OCI-LY1 (cell line): Measurements from ENCODE around the gene SLC6A19.

ENCODE experiments used
- H2AFZ ChIP-seq: fragments of 200-600 bp; sonication (generic), shearing (Covaris generic); 2 replicates; pipeline ENCODE4 v1.6.0; 2014; ENCODE audit warnings: antibody characterized with exemption, mild to moderate bottlenecking, low read length
- H3F3A ChIP-seq: fragments of 200-600 bp; sonication (generic), shearing (Covaris generic); 2 replicates; pipeline ENCODE4 v1.6.0; 2014; ENCODE audit warnings: mild to moderate bottlenecking, antibody characterized with exemption, low read length, moderate library complexity; ENCODE audit not compliant: insufficient read depth
- H3K27ac ChIP-seq: fragments of 200-600 bp; sonication (generic); 2 replicates; pipeline ENCODE4 v1.5.1; 2014; ENCODE audit warnings: low read length, mixed run types, mild to moderate bottlenecking, low read depth; ENCODE audit not compliant: poor library complexity, severe bottlenecking
- H3K27me3 ChIP-seq: fragments of 200-600 bp; sonication (generic); 2 replicates; pipeline ENCODE4 v1.6.0; 2014; ENCODE audit warnings: antibody characterized with exemption, mild to moderate bottlenecking, low read length, moderate library complexity; ENCODE audit not compliant: insufficient read depth
- H3K36me3 ChIP-seq: fragments of 200-600 bp; sonication (generic); 2 replicates; pipeline ENCODE4 v1.6.1; 2014; ENCODE audit warnings: mild to moderate bottlenecking, antibody characterized with exemption, low read length, moderate library complexity, mixed read lengths; ENCODE audit not compliant: insufficient read depth
- H3K4me1 ChIP-seq: fragments of 200-600 bp; sonication (generic); 2 replicates; pipeline ENCODE4 v1.5.1; 2014; ENCODE audit warnings: mild to moderate bottlenecking, low read length, moderate library complexity; ENCODE audit not compliant: insufficient read depth, severe bottlenecking
- H3K4me2 ChIP-seq: fragments of 200-600 bp; sonication (generic), shearing (Covaris generic); 2 replicates; pipeline ENCODE4 v1.6.1; 2014; ENCODE audit warnings: low read length
- H3K4me3 ChIP-seq: fragments of 200-600 bp; sonication (generic); 2 replicates; pipeline ENCODE4 v1.5.1; 2014; ENCODE audit warnings: low read length, low read depth, mild to moderate bottlenecking, mixed read lengths; ENCODE audit not compliant: poor library complexity, severe bottlenecking
- H3K79me2 ChIP-seq: fragments of 200-600 bp; shearing (Covaris generic); 2 replicates; pipeline ENCODE4 v1.6.1; 2016; ENCODE audit warnings: mixed run types, low read length, mixed read lengths; ENCODE audit not compliant: insufficient read depth
- H3K9ac ChIP-seq: fragments of 200-600 bp; sonication (generic), shearing (Covaris generic); 2 replicates; pipeline ENCODE4 v1.6.1; 2014; ENCODE audit warnings: mild to moderate bottlenecking, low read length, mixed read lengths
- H3K9me2 ChIP-seq: fragments of 200-600 bp; sonication (generic), shearing (Covaris generic); 2 replicates; pipeline ENCODE4 v1.6.1; 2014; ENCODE audit warnings: low read depth, mild to moderate bottlenecking, low read length, mixed read lengths
- H3K9me3 ChIP-seq: fragments of 200-600 bp; shearing (Covaris generic); 2 replicates; pipeline ENCODE4 v1.6.1; 2014; ENCODE audit warnings: low read length, mixed read lengths
- H4K20me1 ChIP-seq: fragments of 200-600 bp; sonication (generic), shearing (Covaris generic); 2 replicates; pipeline ENCODE4 v1.6.0; 2016; ENCODE audit warnings: mild to moderate bottlenecking, low read length; ENCODE audit not compliant: insufficient read depth
- EZH2 ChIP-seq: fragments of 200-600 bp; sonication (generic), shearing (Covaris generic); IDR thresholded peaks from 2 replicates; pipeline ENCODE4 v1.8.0; 2017; ENCODE audit warnings: borderline replicate concordance, mixed run types, mild to moderate bottlenecking, antibody characterized with exemption, low read length, moderate library complexity, mixed read lengths
- TF ChIP-seq, protein P1 (sequence below): fragments of 200-600 bp; sonication (generic), shearing (Covaris generic); IDR thresholded peaks from 2 replicates; pipeline ENCODE4 v1.5.1; 2017; ENCODE audit warnings: mild to moderate bottlenecking, antibody characterized with exemption, low read length, moderate library complexity, mixed read lengths

Gene SLC6A19

DNA sequence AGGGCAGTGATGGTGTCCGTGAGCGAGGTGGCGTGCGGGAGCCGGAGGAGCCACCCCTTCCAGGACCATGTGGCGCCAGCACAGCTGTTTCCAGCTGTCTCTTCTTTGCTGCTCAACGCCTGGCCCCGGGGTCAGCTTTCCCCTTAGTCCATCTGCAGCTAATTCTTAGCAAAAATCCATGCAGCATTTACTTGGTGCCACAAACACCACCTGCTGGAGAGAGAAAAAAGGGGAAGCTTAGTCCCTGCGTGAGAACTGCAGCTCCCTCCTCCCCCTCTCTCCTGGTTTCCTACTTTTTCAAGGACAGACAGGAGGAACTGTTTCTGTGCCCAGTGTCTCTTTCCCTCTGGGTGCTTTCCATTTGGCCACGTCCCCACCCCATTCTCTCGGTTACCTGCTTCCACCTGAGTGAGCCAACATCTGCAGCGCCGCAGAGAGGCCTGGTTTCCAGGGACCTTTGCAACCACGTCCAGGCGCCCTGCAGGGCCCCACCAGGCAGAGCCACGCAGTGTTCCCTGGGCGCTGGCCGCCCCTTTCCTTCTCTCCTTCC lies 3.4 kb downstream of the SLC6A19 start:
- peaks cover 8% of the 10 kb centered on the region for H3K27me3 ChIP-seq
- TF ChIP-seq EZH2, result no peak
- TF ChIP-seq, protein P1, sequence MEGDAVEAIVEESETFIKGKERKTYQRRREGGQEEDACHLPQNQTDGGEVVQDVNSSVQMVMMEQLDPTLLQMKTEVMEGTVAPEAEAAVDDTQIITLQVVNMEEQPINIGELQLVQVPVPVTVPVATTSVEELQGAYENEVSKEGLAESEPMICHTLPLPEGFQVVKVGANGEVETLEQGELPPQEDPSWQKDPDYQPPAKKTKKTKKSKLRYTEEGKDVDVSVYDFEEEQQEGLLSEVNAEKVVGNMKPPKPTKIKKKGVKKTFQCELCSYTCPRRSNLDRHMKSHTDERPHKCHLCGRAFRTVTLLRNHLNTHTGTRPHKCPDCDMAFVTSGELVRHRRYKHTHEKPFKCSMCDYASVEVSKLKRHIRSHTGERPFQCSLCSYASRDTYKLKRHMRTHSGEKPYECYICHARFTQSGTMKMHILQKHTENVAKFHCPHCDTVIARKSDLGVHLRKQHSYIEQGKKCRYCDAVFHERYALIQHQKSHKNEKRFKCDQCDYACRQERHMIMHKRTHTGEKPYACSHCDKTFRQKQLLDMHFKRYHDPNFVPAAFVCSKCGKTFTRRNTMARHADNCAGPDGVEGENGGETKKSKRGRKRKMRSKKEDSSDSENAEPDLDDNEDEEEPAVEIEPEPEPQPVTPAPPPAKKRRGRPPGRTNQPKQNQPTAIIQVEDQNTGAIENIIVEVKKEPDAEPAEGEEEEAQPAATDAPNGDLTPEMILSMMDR, result no peak; the same call in 1 of the 2 replicates
- no peak overlapping the region for H3K4me2 ChIP-seq
- no peaks in the 10 kb centered on the region for H3K4me1 ChIP-seq
- H2AFZ ChIP-seq, result no peak overlapping the region
- H3K79me2 ChIP-seq, result no peaks in the 10 kb centered on the region
- H3K9me2 ChIP-seq, result no peaks in the 10 kb centered on the region
- H3K9me3 ChIP-seq, result no peaks in the 10 kb centered on the region
- H3K9ac ChIP-seq, result no peak overlapping the region
- no peaks in the 10 kb centered on the region for H3F3A ChIP-seq
- no peaks in the 10 kb centered on the region for H4K20me1 ChIP-seq
- H3K27ac ChIP-seq, result no peak overlapping the region
- H3K4me3 ChIP-seq, result no peak overlapping the region
- H3K36me3 ChIP-seq, result no peaks in the 10 kb centered on the region

DNA sequence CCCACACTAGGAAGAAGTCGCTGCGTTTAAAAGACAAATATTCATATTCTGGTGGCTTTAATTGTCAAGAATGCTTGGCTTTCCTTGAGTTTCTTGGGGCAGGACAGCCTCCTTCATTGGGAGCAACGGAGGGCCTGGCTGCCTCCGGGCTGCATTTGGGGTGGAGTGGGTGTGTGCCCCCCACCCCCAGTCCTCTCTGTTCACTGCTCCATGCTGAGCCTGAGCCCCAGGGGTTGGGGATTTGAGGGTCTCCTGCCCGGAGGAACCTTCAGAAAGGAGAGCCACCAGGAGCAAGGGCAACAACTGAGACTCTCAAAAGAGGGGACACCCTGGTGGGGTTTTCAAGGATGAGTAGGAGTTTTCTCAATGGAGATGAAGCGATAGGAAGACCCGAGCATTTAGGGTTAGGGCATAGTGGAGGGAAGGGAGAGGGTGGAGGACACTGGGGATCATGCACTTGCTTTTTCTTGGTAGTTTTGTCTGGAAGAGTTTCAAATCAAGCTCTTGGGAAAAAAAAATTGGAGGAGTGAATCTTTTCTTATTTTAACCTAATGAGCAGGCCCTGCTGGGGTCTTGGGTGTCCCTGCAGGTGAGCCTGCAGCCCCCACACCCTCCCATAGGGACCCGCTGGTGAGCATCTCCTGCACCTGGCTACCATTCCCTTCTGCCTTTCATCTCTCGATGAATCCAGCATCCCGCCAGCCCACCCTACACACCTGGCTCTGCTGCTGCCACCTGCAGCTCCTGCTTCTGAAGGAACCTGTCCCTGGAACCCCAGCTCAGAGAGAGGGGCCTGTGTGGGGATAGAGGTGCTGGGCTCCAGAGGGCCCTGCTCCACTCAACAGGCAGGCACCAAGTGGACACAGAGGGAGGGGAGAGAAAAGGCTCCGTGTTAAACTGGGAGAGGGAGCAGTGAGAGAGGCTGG lies 4.1 kb downstream of the SLC6A19 start:
- TF ChIP-seq, protein P1, result no peak
- no peak for TF ChIP-seq EZH2
- Histone ChIP-seq H3K79me2 (no peaks in the 10 kb centered on the region), H3K4me2 (no peak overlapping the region), H3K36me3 (no peaks in the 10 kb centered on the region), H3K4me1 (no peaks in the 10 kb centered on the region), H3K4me3 (no peak overlapping the region), H3K9me2 (no peaks in the 10 kb centered on the region), H4K20me1 (no peaks in the 10 kb centered on the region), H2AFZ (no peak overlapping the region), H3K9me3 (no peaks in the 10 kb centered on the region), H3F3A (no peaks in the 10 kb centered on the region), H3K27me3 (peaks cover 4% of the 10 kb centered on the region), H3K27ac (no peak overlapping the region), H3K9ac (no peak overlapping the region)

DNA sequence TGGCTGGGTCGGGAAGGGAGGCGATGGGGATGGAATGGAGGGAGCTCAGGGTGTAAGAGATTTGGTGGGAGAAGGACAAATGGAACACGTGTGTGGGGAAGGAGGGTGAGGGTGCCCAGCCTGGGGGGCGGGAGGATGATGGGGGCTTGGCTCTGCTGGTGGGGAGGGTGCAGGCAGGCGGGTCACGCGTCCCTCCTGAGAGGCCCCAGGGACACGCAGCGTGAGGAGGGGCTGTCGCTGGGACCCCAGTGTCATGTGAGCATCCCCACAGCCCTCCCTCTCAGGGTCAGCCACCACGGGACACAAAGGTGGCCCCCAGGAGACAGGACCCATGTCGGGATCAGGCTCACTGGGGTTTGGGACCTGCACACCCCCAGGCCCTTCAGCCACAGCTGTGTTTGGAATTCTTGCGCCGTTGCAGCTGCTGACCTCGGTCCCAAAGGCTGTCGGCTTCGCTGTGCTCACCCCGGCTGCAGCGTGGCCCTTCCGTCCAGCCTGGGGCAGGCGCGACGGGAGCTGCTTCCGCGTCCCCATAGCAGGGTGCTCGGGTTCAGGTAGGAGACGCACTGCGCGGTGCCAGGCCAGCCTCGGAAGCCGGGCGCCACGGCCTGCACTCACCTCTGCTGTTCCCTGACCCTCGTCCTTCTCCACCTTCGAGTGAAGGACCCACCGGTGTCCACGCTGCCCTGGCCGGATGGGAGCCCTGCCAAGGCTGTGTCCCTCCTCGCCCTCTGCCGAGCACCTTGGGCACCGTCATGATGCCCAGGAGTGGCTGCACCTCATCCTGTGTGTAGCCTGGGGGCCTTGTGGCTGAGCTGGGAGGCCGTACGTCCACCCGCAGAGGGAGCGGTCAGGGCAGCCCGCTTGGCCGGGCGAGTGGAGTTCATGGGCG lies 5.4 kb downstream of the SLC6A19 start:
- Histone ChIP-seq H3K9me2 (no peaks in the 10 kb centered on the region), H3K27me3 (no peaks in the 10 kb centered on the region; the same call in 1 of the 2 replicates), H3K36me3 (no peaks in the 10 kb centered on the region), H3K4me3 (no peak overlapping the region), H3K79me2 (no peaks in the 10 kb centered on the region), H3K9me3 (no peaks in the 10 kb centered on the region), H3K4me1 (no peaks in the 10 kb centered on the region), H3F3A (no peaks in the 10 kb centered on the region), H3K27ac (no peak overlapping the region), H3K4me2 (no peak overlapping the region), H3K9ac (no peak overlapping the region), H2AFZ (no peak overlapping the region), H4K20me1 (no peaks in the 10 kb centered on the region)
- TF ChIP-seq, protein P1, result no peak
- TF ChIP-seq EZH2, result no peak
